GM18519 (cell line): ENCODE measurements around the gene NDUFA6.
"Not testable (repeated sequence)": the region's sequence is repeated elsewhere in the genome, so short reads cannot be mapped to it uniquely, and the experiment has no call there.

ENCODE experiments used
- ATAC-seq: cut with Tn5 transposase; IDR thresholded peaks from one replicate; pipeline ENCODE4 v1.9.1; 2021; ENCODE audit warnings: mild to moderate bottlenecking, moderate library complexity; ENCODE audit not compliant: unreplicated experiment, low FRiP score

Gene NDUFA6

DNA sequence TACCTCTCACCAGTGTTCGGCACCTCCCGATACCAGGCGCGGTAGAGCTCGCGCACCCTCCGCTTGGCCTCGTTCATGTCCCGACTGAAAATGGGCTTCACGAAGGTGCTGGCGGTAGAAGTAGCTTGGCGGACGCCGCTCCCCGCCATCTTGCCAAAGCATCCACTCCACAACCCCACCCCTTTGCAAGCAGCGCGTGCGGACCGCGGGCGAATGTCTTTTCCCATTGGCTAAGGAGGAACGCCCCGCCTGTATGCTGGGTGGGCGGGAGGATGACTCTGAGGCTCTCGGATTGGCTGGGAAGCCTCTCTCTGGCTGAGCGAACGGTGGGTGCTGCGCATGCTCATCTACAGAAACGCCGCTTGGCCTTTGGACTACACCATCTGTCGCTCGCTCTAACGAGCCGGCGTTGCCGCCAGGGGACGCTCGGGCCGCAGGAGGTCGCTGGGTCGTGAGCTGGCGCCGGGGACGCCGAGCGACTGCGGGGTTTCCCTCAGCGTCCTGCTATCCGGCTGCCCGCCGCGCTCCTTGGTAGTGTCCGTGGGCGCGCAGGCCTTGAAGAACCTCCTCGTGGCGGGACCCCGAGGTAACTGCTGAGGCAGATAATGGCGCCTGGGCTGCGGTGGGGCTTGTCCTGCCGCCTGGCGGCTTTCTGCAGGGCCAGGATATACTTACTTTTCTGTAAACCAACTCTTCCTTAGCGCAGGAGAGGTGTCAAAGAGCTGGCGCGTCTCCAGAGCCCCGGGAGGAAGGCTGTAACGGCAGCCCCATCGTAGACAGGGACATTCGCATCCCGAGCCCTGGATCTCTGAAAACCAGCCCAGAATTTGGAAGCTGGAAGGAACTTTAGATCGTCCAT is at the start of gene NDUFA6:
TSS of gene NDUFA6 (minus strand) at position 177 of the 859 bp plus-strand sequence. CDS start at position 149, 28 bp downstream.
- ATAC-seq, result peak; percentile 92

GRCh38 chr22:42140153-42140552 is 49.6 kb upstream of the NDUFA6 start:
- ATAC-seq, result not testable (repeated sequence)

DNA sequence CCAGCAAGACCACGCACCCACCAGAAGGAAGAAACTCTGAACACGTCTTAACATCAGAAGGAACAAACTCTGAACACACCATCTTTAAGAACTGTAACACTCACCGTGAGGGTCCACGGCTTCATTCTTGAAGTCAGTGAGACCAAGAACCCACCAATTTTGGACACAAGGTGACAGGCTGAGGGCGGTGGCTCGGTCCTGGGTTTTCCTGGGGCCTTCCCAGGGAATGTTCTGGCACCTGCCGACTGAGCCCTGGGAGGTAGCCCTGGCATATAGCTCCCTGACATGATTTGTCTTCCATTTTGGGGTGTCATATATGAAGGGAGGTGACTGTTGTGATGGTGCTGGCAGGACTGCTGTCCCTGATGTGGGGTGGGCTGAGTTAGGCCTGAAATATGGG is 48.9 kb upstream of the NDUFA6 start:
- ATAC-seq, result not testable (repeated sequence)

DNA sequence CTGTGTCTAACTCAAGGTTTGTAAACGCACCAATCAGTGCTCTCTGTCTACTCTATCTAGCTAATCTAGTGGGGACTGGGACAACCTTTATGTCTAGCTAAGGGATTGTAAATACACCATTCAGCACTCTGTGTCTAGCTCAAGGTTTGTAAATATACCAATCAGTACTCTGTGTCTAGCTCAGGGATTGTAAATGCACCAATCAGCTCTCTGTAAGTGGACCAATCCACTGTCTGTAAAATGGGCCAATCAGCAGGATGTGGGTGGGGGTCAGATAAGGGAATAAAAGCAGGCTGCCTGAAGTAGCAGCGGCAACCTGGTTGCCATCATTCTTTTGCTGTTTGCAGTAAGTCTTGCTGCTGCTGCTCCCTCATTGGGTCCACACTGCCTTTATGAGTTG is 48.4 kb upstream of the NDUFA6 start:
- no peak for ATAC-seq

- ATAC-seq, result no peak
These were observed 47.7 kb upstream of the NDUFA6 start for GRCh38 chr22:42138122-42138770.

- ATAC-seq, result not testable (repeated sequence)
These were observed 45.1 kb upstream of the NDUFA6 start for GRCh38 chr22:42135688-42136087.

- no peak for ATAC-seq
These were observed 43.8 kb upstream of the NDUFA6 start for GRCh38 chr22:42134100-42135020.

GRCh38 chr22:42132457-42132856 is 41.9 kb upstream of the NDUFA6 start:
- no peak for ATAC-seq

- ATAC-seq, result no peak
These were observed 41.0 kb upstream of the NDUFA6 start for GRCh38 chr22:42131562-42131961.

DNA sequence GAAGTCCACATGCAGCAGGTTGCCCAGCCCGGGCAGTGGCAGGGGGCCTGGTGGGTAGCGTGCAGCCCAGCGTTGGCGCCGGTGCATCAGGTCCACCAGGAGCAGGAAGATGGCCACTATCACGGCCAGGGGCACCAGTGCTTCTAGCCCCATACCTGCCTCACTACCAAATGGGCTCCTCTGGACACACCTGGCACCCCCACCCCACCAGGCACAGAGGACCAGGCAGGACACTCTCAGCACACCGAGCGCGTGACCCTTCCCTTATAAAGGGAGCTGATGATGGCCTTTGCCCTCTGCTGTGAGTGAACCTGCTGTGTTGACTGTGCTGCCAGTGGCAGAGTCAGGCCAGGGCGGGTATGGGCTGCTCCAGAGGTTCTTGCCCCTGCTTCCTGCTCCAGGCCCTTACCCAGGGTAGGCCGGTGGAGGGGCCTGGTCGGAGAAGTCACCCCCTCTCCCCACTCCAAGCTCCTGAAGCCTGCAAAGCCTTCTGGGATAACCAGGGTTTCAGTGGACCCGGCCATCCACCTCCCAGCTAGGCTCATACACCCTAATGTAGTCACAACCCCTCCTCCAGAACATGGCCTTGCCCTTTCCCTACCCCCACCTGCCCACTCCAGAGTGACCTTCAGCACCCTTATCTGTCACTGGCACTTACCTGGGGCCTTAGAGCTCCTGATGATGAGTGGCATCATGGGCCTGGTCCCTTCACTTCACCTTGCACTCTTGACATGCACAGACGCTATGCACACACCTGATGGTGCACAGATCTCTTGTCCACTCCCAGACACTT is 40.3 kb upstream of the NDUFA6 start, which contains the start of gene CYP2D6:
TSS of gene CYP2D6 (minus strand) at position 172 of the 793 bp plus-strand sequence. CDS start at position 153, 19 bp downstream.
- not testable (repeated sequence) for ATAC-seq

GRCh38 chr22:42130182-42130581 is 39.6 kb upstream of the NDUFA6 start:
- ATAC-seq, result not testable (repeated sequence)

GRCh38 chr22:42128776-42129694 is 38.5 kb upstream of the NDUFA6 start:
- not testable (repeated sequence) for ATAC-seq

GRCh38 chr22:42128007-42128406 is 37.4 kb upstream of the NDUFA6 start:
- ATAC-seq, result not testable (repeated sequence)

GRCh38 chr22:42127606-42128005 is 37.0 kb upstream of the NDUFA6 start:
- no peak for ATAC-seq

DNA sequence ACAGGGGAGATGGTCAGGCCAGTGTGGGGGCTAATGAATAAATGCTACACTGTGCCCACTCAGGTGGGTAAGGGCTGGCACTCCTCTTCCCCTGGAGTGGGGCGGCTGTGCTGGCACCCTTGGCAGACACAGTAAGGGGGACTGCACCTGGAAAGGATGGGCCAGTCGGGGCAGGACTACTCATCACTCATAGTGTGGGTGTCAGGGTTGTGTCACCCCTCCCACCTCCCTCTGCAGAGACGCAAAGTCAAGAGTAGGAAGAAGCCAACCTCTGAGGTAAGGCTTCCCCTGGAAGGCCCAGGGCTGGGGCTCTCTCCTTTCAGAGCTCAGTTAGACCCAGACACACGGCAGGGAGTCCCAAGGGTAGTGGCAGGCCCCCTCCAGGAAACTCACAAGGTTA is 33.0 kb upstream of the NDUFA6 start:
- not testable (repeated sequence) for ATAC-seq

DNA sequence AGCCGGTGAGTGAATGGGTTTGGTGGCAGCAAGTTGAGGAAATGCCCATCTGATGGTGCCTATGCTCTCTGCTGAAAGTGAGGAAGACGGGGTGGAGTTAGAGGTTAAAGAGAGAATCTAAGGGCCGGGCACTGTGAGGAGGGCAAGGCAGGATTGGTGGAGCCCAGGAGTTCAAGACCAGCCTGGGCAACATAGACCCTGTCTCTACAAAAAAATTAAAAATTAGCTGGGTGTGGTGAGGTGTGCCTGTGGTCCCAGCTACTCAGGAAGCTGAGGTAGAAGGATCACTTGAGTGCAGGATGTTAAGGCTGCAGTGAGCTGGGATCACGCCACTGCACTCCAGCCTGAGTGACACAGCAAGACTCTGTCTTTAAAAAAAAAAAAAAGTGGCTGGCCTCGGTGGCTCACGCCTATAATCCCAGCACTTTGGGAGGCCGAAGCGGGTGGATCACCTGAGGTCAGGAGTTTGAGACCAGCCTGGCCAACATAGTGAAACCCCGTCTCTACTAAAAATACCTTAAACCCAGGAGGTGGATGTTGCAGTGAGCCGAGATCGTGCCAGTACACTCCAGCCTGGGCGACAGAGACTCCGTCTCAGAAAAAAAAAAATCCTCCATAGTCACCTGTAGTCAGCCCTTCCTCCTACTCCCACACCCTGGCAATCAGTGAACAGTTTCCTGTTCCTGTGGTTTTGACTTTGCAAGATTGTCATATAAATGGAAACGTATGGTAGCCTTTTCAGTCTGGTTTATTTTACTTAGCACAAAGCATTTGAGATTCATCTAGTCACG is 29.9 kb upstream of the NDUFA6 start:
- ATAC-seq, result not testable (repeated sequence)

GRCh38 chr22:42116848-42117424 is 26.4 kb upstream of the NDUFA6 start:
- no peak for ATAC-seq
